A549 (cell line): ENCODE results near the gene IDUA.

ENCODE experiments used
- CHD2 ChIP-seq: fragments of 150-350 bp; IDR thresholded peaks from 2 replicates; pipeline ENCODE4 v1.6.1; 2014; ENCODE audit warnings: low read length; ENCODE audit not compliant: partially characterized antibody
- CTCF ChIP-seq: fragments of >200 bp; sonication (Bioruptor Twin); formaldehyde crosslinking; IDR thresholded peaks from 3 replicates; pipeline ENCODE4 v1.5.1; 2016
- EP300 ChIP-seq, 2 experiments: fragments of >200 bp; sonication (Bioruptor Twin); formaldehyde crosslinking; IDR thresholded peaks; 2 replicates in 1 of 2; 3 replicates in 1 of 2; pipeline ENCODE4 v1.6.1; 2016 to 2017
- MYC ChIP-seq: IDR thresholded peaks from 2 replicates; pipeline ENCODE4 v1.6.1; 2012; ENCODE audit warnings: mild to moderate bottlenecking, inconsistent platforms, low read length, improper control_type of control experiment, borderline replicate concordance
- RAD21 ChIP-seq, 2 experiments: fragments of >200 bp in 1 of 2; sonication (Bioruptor Twin) in 1 of 2; formaldehyde crosslinking in 1 of 2; IDR thresholded peaks in 1 of 2; conservative IDR thresholded peaks in 1 of 2; 2 replicates in 1 of 2; 3 replicates in 1 of 2; pipeline ENCODE4 v1.6.1; 2012 to 2018; ENCODE audit warnings: inconsistent platforms in 1 of 2

DNA sequence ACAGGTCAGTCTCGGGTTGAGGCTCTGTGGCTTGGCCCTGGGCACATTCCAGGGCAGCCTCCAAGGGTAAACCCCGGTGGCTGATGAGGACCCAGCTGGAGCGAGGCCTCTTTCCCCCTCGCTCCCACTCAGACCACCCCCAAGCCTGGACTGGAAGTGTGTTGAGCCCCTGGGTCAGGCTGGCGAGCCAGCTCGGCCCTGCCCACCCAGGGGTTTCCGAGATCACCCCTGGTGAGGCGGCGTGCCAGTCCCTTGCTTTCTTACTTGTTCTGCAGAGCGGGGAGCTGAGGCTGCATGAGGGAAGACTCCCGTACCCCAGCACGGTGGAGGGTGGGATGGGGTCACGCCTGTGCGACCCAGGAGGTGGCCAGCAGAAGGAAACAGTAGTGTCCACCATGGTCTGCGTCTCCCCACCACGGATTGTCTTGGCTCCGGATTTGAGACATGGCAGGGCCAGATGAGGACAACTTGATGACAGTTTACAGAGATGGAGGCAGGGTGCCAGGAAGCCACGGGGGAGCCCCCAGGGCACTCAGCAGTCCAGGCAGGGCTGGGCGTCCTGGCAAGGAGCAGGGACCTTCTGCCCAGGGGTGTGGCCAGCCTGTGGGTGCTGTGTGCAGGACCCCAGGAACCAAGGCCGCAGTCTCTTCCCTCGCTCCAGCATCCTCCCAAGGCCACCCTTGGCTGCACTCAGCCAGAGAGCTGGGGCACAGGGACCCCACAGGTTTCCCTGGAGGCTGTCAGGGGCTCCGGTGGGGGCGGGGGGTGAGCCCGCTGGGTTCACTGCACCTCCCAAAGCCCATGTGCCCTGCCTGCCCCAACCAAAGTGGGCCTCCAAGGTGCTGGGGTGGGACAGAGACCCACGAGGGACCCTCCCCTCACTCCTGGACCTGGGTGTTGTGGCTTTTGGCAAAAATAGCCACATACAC, 18.0 kb downstream of the IDUA start:
- no peak for TF ChIP-seq RAD21 (conservative IDR thresholded peaks at IDR 0.05 in 1 of 2, IDR thresholded peaks at IDR 0.05 in 1 of 2)
- no peak for TF ChIP-seq EP300 (IDR thresholded peaks at IDR 0.05)
- no peak for TF ChIP-seq MYC
- no peak for TF ChIP-seq CHD2
- TF ChIP-seq CTCF, result no peak
